H9 (cell line): ENCODE measurements around the gene ERC2. TPM values are rescaled to one million over a fixed set of nuclear protein-coding genes. Genes with fewer than 3 reads are reported as not detected.

Experiments
- DNase-seq: peaks from one replicate; pipeline ENCODE4 v3.0.0-alpha.2; 2017
- H2AFZ ChIP-seq: one replicate; pipeline ENCODE4 v1.6.1; 2013; ENCODE audit warnings: mild to moderate bottlenecking, low read length, control low read depth, moderate library complexity
- H2AK5ac ChIP-seq: 2 replicates; pipeline ENCODE4 v1.6.1; 2013; ENCODE audit warnings: low read length, control low read depth, mixed read lengths; ENCODE audit not compliant: insufficient read length
- H2BK120ac ChIP-seq: one replicate; pipeline ENCODE4 v1.6.1; 2013; ENCODE audit warnings: low read depth, mild to moderate bottlenecking, low read length, control low read depth, inconsistent platforms; ENCODE audit not compliant: poor library complexity, severe bottlenecking
- H2BK12ac ChIP-seq: 2 replicates; pipeline ENCODE4 v1.6.1; 2013; ENCODE audit warnings: low read length, control low read depth, mixed read lengths, low read depth; ENCODE audit not compliant: insufficient read length
- H2BK15ac ChIP-seq: 2 replicates; pipeline ENCODE4 v1.6.1; 2013; ENCODE audit warnings: low read depth, low read length, control low read depth
- H2BK20ac ChIP-seq: one replicate; pipeline ENCODE4 v1.6.1; 2013; ENCODE audit warnings: low read depth, mild to moderate bottlenecking, low read length, control low read depth, inconsistent platforms; ENCODE audit not compliant: poor library complexity, severe bottlenecking
- H2BK5ac ChIP-seq: 2 replicates; pipeline ENCODE4 v1.6.1; 2013; ENCODE audit warnings: low read length, control low read depth, mixed read lengths; ENCODE audit not compliant: insufficient read length
- H3K14ac ChIP-seq: 2 replicates; pipeline ENCODE4 v1.6.1; 2013; ENCODE audit warnings: low read length, control low read depth; ENCODE audit not compliant: insufficient read depth
- H3K18ac ChIP-seq: 2 replicates; pipeline ENCODE4 v1.6.1; 2013; ENCODE audit warnings: low read depth, mild to moderate bottlenecking, mixed read lengths, low read length, control low read depth; ENCODE audit not compliant: insufficient read length
- H3K23ac ChIP-seq: 2 replicates; pipeline ENCODE4 v1.6.1; 2013; ENCODE audit warnings: low read length, control low read depth, mixed read lengths, low read depth; ENCODE audit not compliant: insufficient read length
- H3K23me2 ChIP-seq: 2 replicates; pipeline ENCODE4 v1.6.1; 2013; ENCODE audit warnings: low read depth, mild to moderate bottlenecking, mixed read lengths, low read length, control low read depth; ENCODE audit not compliant: insufficient read length, poor library complexity, severe bottlenecking
- H3K27ac ChIP-seq: 2 replicates; pipeline ENCODE4 v1.5.1; 2013; ENCODE audit warnings: low read length, control low read depth, mixed read lengths, low read depth; ENCODE audit not compliant: insufficient read length
- H3K27me3 ChIP-seq: 2 replicates; pipeline ENCODE4 v1.6.1; 2013; ENCODE audit warnings: low read length, control low read depth, inconsistent platforms; ENCODE audit not compliant: insufficient read depth
- H3K4ac ChIP-seq: 2 replicates; pipeline ENCODE4 v1.6.1; 2013; ENCODE audit warnings: low read depth, mild to moderate bottlenecking, control low read depth, inconsistent platforms, low read length, moderate library complexity
- H3K4me1 ChIP-seq: 2 replicates; pipeline ENCODE4 v1.6.1; 2013; ENCODE audit warnings: low read length, control low read depth, inconsistent platforms; ENCODE audit not compliant: insufficient read depth
- H3K4me2 ChIP-seq: 2 replicates; pipeline ENCODE4 v1.6.1; 2013; ENCODE audit warnings: low read length, control low read depth, mixed read lengths; ENCODE audit not compliant: insufficient read length, insufficient read depth
- H3K56ac ChIP-seq: 2 replicates; pipeline ENCODE4 v1.6.1; 2013; ENCODE audit warnings: low read depth, mild to moderate bottlenecking, mixed read lengths, low read length, control low read depth; ENCODE audit not compliant: insufficient read length
- H3K79me1 ChIP-seq: 2 replicates; pipeline ENCODE4 v1.6.1; 2013; ENCODE audit warnings: low read depth, mild to moderate bottlenecking, moderate library complexity, low read length, control low read depth, inconsistent platforms; ENCODE audit not compliant: insufficient read depth, poor library complexity, severe bottlenecking
- H3K79me2 ChIP-seq: 2 replicates; pipeline ENCODE4 v1.6.1; 2013; ENCODE audit warnings: low read length, control low read depth, inconsistent platforms; ENCODE audit not compliant: insufficient read depth
- H3K9ac ChIP-seq: 2 replicates; pipeline ENCODE4 v1.6.1; 2013; ENCODE audit warnings: low read length, control low read depth, mixed read lengths; ENCODE audit not compliant: insufficient read length; ENCODE audit errors: extremely low read depth
- H3K9me3 ChIP-seq: one replicate; pipeline ENCODE4 v1.6.1; 2013; ENCODE audit warnings: low read depth, low read length, inconsistent platforms; ENCODE audit not compliant: control insufficient read depth
- H3T11ph ChIP-seq: one replicate; pipeline ENCODE4 v1.6.1; 2013; ENCODE audit warnings: mild to moderate bottlenecking, low read length, control low read depth, inconsistent platforms
- H4K20me1 ChIP-seq: one replicate; pipeline ENCODE4 v1.6.1; 2013; ENCODE audit not compliant: control insufficient read depth, insufficient read length, insufficient read depth
- H4K5ac ChIP-seq: 2 replicates; pipeline ENCODE4 v1.6.1; 2013; ENCODE audit warnings: low read depth, mild to moderate bottlenecking, mixed read lengths, low read length, control low read depth; ENCODE audit not compliant: insufficient read length
- H4K8ac ChIP-seq: replicated peaks from 2 replicates; pipeline ENCODE4 v1.6.1; 2013; ENCODE audit warnings: low read length, control low read depth, mixed read lengths, low read depth; ENCODE audit not compliant: insufficient read length
- H4K91ac ChIP-seq: 2 replicates; pipeline ENCODE4 v1.6.1; 2013; ENCODE audit warnings: low read depth, mild to moderate bottlenecking, moderate library complexity, mixed read lengths, low read length, control low read depth; ENCODE audit not compliant: insufficient read length
- H3K27ac Mint-ChIP-seq, 3 experiments: 2 replicates in 2 of 3; 3 replicates in 1 of 3; pipeline ENCODE4 v1.8.0; 2020 to 2021; ENCODE audit warnings: mixed read lengths in 3 of 3, mild to moderate bottlenecking in 1 of 3, moderate library complexity in 1 of 3
- H3K27me3 Mint-ChIP-seq: 2 replicates; pipeline ENCODE4 v1.8.0; 2021; ENCODE audit warnings: low read depth, mild to moderate bottlenecking, moderate library complexity, mixed read lengths
- H3K36me3 Mint-ChIP-seq, 3 experiments: 2 replicates in 2 of 3; 3 replicates in 1 of 3; pipeline ENCODE4 v1.8.0; 2020 to 2021; ENCODE audit warnings: low read depth in 3 of 3, mixed read lengths in 3 of 3; ENCODE audit not compliant: insufficient read depth in 1 of 3
- H3K4me1 Mint-ChIP-seq, 2 experiments: 2 replicates each; pipeline ENCODE4 v1.8.0; 2020; ENCODE audit warnings: mixed read lengths in 2 of 2
- H3K4me3 Mint-ChIP-seq, 2 experiments: 2 replicates in 1 of 2; 3 replicates in 1 of 2; pipeline ENCODE4 v1.8.0; 2020 to 2021; ENCODE audit warnings: mild to moderate bottlenecking in 2 of 2, mixed read lengths in 2 of 2, moderate library complexity in 1 of 2
- H3K9me3 Mint-ChIP-seq, 2 experiments: 2 replicates in 1 of 2; 3 replicates in 1 of 2; pipeline ENCODE4 v1.8.0; 2020; ENCODE audit warnings: mild to moderate bottlenecking in 2 of 2, mixed read lengths in 2 of 2, moderate library complexity in 1 of 2
- CTCF ChIP-seq: fragments of 200-600 bp; sonication (generic); conservative IDR thresholded peaks from 3 replicates; pipeline ENCODE4 v1.8.0; 2021; ENCODE audit warnings: antibody characterized with exemption, mild to moderate bottlenecking
- WGBS: extraction: QIAGEN DNeasy Blood & Tissue Kit; methylation state at CpG from one replicate; pipeline ENCODE4 v1.1.7; 2013; ENCODE audit warnings: missing lambda C conversion rate, low lambda C conversion rate, mixed read lengths; ENCODE audit not compliant: insufficient read length; ENCODE audit errors: extremely low coverage; 5-methylcytosine and 5-hydroxymethylcytosine counted together
- total RNA-seq: library from RNA; stranded (reverse); gene quantifications from 2 replicates; pipeline ENCODE4 v1.2.1, GENCODE V29; 2021

ERC2 gene
- total RNA-seq, 1 experiment from 2014 or later: 15.4 TPM

- no peak overlapping the region for H2BK15ac ChIP-seq
- DNase-seq: peak; percentile 64
Measured at GRCh38 chr3:55609230-55609827, 858.9 kb downstream of the ERC2 start.

More at GRCh38 chr3:55609230-55609827, 858.9 kb downstream of the ERC2 start:
- peaks cover 16 to 21% of the 10 kb centered on the region in 2 experiments for H3K4me1 Mint-ChIP-seq
- Histone ChIP-seq H2BK5ac (no peak overlapping the region), H2AK5ac (no peak overlapping the region), H3K56ac (no peak overlapping the region), H3K4ac (no peak overlapping the region), H3K4me1 (peaks cover 3% of the 10 kb centered on the region; the same call in 1 of the 2 replicates), H3K23ac (no peak overlapping the region), H4K8ac (no peak overlapping the region), H3T11ph (no peak overlapping the region), H3K14ac (no peak overlapping the region), H3K9me3 (no peaks in the 10 kb centered on the region), H2BK120ac (no peak overlapping the region), H4K91ac (no peak overlapping the region), H2BK12ac (no peak overlapping the region), H4K5ac (no peak overlapping the region), H2AFZ (no peak overlapping the region), H2BK20ac (no peak overlapping the region), H3K79me2 (no peaks in the 10 kb centered on the region), H3K79me1 (no peaks in the 10 kb centered on the region), H3K27me3 (no peaks in the 10 kb centered on the region), H3K9ac (no peak overlapping the region), H3K18ac (no peak overlapping the region), H3K23me2 (no peaks in the 10 kb centered on the region), H3K4me2 (no peak overlapping the region), H3K27ac (no peak overlapping the region), H4K20me1 (no peaks in the 10 kb centered on the region)
- H3K9me3 Mint-ChIP-seq: no peaks in the 10 kb centered on the region
- H3K27ac Mint-ChIP-seq: no peak overlapping the region; a peak in 1 of 7 replicates
- TF ChIP-seq CTCF: peak; percentile 76
- H3K27me3 Mint-ChIP-seq: 0 out of 2 replicates have a peak, but pooled peaks cover 1% of the 10 kb centered on the region
- H3K4me3 Mint-ChIP-seq: no peak overlapping the region
- no CpG with 5 or more reads among the region's 10 CpGs for WGBS
- no peaks in the 10 kb centered on the region for H3K36me3 Mint-ChIP-seq
